Panc1 (cell line): ENCODE measurements around the gene FHIT.

Experiments
- POLR2AphosphoS5 ChIP-seq: IDR thresholded peaks from 2 replicates; pipeline ENCODE4 v1.6.1; 2012; ENCODE audit warnings: mild to moderate bottlenecking, low read depth, low read length, moderate library complexity
- SIN3A ChIP-seq: IDR thresholded peaks from 2 replicates; pipeline ENCODE4 v1.6.1; 2012; ENCODE audit warnings: low read depth, mild to moderate bottlenecking, low read length, moderate library complexity, borderline replicate concordance; ENCODE audit not compliant: insufficient read depth
- TCF7L2 ChIP-seq: IDR thresholded peaks from 2 replicates; pipeline ENCODE4 v1.6.1; 2011; ENCODE audit warnings: mild to moderate bottlenecking, low read depth, low read length, inconsistent platforms
- TF ChIP-seq, protein P1 (sequence below): fragments of 450-650 bp; IDR thresholded peaks from 2 replicates; pipeline ENCODE4 v1.5.1; 2017; ENCODE audit warnings: mild to moderate bottlenecking
- TF ChIP-seq, protein P2 (sequence below), 2 experiments: IDR thresholded peaks; 2 replicates each; pipeline ENCODE4 v1.6.1; 2011 to 2012; ENCODE audit warnings: low read depth in 2 of 2, control low read depth in 1 of 2, low read length in 1 of 2, mild to moderate bottlenecking in 1 of 2, moderate library complexity in 1 of 2; ENCODE audit not compliant: insufficient read depth in 1 of 2

DNA sequence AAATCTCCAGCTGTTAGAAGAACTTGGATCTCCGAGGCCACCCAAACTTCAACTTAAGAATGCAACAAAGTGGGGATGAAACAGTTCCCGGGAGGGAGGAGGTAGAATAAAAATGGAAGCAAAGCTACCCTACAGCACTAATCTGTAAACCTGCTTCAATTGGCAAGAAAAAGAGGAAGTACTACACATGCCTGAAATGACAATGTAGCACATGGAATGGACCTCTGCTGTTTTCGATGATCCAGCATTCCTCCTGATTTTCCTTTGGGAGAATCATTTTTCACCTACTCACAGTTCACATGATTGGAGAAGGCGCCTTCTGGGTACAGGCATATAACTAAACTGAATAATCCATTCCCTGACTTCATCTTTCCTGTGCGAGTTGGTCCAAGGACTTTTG lies 1081.5 kb downstream of the FHIT start:
- TF ChIP-seq, protein P1, sequence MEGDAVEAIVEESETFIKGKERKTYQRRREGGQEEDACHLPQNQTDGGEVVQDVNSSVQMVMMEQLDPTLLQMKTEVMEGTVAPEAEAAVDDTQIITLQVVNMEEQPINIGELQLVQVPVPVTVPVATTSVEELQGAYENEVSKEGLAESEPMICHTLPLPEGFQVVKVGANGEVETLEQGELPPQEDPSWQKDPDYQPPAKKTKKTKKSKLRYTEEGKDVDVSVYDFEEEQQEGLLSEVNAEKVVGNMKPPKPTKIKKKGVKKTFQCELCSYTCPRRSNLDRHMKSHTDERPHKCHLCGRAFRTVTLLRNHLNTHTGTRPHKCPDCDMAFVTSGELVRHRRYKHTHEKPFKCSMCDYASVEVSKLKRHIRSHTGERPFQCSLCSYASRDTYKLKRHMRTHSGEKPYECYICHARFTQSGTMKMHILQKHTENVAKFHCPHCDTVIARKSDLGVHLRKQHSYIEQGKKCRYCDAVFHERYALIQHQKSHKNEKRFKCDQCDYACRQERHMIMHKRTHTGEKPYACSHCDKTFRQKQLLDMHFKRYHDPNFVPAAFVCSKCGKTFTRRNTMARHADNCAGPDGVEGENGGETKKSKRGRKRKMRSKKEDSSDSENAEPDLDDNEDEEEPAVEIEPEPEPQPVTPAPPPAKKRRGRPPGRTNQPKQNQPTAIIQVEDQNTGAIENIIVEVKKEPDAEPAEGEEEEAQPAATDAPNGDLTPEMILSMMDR, result no peak
- no peak for TF ChIP-seq POLR2AphosphoS5
- TF ChIP-seq, protein P2, sequence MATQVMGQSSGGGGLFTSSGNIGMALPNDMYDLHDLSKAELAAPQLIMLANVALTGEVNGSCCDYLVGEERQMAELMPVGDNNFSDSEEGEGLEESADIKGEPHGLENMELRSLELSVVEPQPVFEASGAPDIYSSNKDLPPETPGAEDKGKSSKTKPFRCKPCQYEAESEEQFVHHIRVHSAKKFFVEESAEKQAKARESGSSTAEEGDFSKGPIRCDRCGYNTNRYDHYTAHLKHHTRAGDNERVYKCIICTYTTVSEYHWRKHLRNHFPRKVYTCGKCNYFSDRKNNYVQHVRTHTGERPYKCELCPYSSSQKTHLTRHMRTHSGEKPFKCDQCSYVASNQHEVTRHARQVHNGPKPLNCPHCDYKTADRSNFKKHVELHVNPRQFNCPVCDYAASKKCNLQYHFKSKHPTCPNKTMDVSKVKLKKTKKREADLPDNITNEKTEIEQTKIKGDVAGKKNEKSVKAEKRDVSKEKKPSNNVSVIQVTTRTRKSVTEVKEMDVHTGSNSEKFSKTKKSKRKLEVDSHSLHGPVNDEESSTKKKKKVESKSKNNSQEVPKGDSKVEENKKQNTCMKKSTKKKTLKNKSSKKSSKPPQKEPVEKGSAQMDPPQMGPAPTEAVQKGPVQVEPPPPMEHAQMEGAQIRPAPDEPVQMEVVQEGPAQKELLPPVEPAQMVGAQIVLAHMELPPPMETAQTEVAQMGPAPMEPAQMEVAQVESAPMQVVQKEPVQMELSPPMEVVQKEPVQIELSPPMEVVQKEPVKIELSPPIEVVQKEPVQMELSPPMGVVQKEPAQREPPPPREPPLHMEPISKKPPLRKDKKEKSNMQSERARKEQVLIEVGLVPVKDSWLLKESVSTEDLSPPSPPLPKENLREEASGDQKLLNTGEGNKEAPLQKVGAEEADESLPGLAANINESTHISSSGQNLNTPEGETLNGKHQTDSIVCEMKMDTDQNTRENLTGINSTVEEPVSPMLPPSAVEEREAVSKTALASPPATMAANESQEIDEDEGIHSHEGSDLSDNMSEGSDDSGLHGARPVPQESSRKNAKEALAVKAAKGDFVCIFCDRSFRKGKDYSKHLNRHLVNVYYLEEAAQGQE (IDR thresholded peaks at IDR 0.05; ENCODE audit: insufficient read depth in 1 of 2, low read depth in 2 of 2, low read length in 1 of 2), result no peak
- TF ChIP-seq TCF7L2, result no peak
- TF ChIP-seq SIN3A, result no peak
